HPDE6-E6E7 (cell line): ENCODE data around the gene UFD1.

Source experiments
- DNase-seq: peaks from one replicate; pipeline ENCODE4 v3.0.0; 2011; ENCODE audit warnings: missing footprints; ENCODE audit errors: extremely low spot score

The UFD1 gene

GRCh38 chr22:19471572-19471971 is 7.4 kb downstream of the UFD1 start:
- no peak for DNase-seq

GRCh38 chr22:19470010-19470409 is 9.0 kb downstream of the UFD1 start:
- DNase-seq: no peak

- no peak for DNase-seq
These were observed 9.6 kb downstream of the UFD1 start for GRCh38 chr22:19469421-19469820.

- no peak for DNase-seq
These were observed 11.1 kb downstream of the UFD1 start for GRCh38 chr22:19467912-19468311.

GRCh38 chr22:19466848-19467752 is 11.9 kb downstream of the UFD1 start:
- no peak for DNase-seq

GRCh38 chr22:19466126-19466716 is 12.8 kb downstream of the UFD1 start:
- DNase-seq: no peak

GRCh38 chr22:19464975-19465374 is 14.0 kb downstream of the UFD1 start:
- DNase-seq: no peak

GRCh38 chr22:19464546-19464945 is 14.4 kb downstream of the UFD1 start:
- no peak for DNase-seq

GRCh38 chr22:19463491-19464469 is 15.2 kb downstream of the UFD1 start:
- DNase-seq: no peak

- DNase-seq: no peak
These were observed 16.0 kb downstream of the UFD1 start for GRCh38 chr22:19463008-19463407.

GRCh38 chr22:19461506-19461905 is 17.5 kb downstream of the UFD1 start:
- no peak for DNase-seq

GRCh38 chr22:19460036-19460435 is 19.0 kb downstream of the UFD1 start:
- DNase-seq: no peak

- DNase-seq: no peak
These were observed 21.1 kb downstream of the UFD1 start for GRCh38 chr22:19457828-19458428.

GRCh38 chr22:19456541-19456940 is 22.5 kb downstream of the UFD1 start:
- DNase-seq: no peak

GRCh38 chr22:19455585-19456370 is 23.2 kb downstream of the UFD1 start:
- no peak for DNase-seq

GRCh38 chr22:19455033-19455432 is 24.0 kb downstream of the UFD1 start:
- DNase-seq: no peak

- no peak for DNase-seq
These were observed 24.8 kb downstream of the UFD1 start for GRCh38 chr22:19454156-19454555.

- no peak for DNase-seq
These were observed 25.3 kb downstream of the UFD1 start for GRCh38 chr22:19453718-19454117.

- no peak for DNase-seq
These were observed 27.4 kb downstream of the UFD1 start for GRCh38 chr22:19451570-19451969.

GRCh38 chr22:19450363-19451175 is 28.4 kb downstream of the UFD1 start:
- DNase-seq: no peak
